Thyroid gland (tissue), 4 donors: ENCODE results near the gene CCNC.

Experiments used
- POLR2A ChIP-seq, 2 donors: fragments of 450-650 bp; IDR thresholded peaks; one replicate each; pipeline ENCODE4 v1.6.1; 2017; ENCODE audit warnings: antibody characterized with exemption in 2 of 2, mild to moderate bottlenecking in 2 of 2, moderate library complexity in 1 of 2
- TF ChIP-seq, protein P1 (sequence below), 6 experiments: fragments of 200-600 bp in 3 of 6; fragments of 450-650 bp in 3 of 6; sonication (generic) in 3 of 6; IDR thresholded peaks; one replicate each; pipeline ENCODE4 v1.5.1; 2016 to 2019; ENCODE audit warnings: antibody characterized with exemption in 6 of 6, mild to moderate bottlenecking in 2 of 6, inconsistent platforms in 1 of 6, moderate library complexity in 1 of 6

- TF ChIP-seq, protein P1, sequence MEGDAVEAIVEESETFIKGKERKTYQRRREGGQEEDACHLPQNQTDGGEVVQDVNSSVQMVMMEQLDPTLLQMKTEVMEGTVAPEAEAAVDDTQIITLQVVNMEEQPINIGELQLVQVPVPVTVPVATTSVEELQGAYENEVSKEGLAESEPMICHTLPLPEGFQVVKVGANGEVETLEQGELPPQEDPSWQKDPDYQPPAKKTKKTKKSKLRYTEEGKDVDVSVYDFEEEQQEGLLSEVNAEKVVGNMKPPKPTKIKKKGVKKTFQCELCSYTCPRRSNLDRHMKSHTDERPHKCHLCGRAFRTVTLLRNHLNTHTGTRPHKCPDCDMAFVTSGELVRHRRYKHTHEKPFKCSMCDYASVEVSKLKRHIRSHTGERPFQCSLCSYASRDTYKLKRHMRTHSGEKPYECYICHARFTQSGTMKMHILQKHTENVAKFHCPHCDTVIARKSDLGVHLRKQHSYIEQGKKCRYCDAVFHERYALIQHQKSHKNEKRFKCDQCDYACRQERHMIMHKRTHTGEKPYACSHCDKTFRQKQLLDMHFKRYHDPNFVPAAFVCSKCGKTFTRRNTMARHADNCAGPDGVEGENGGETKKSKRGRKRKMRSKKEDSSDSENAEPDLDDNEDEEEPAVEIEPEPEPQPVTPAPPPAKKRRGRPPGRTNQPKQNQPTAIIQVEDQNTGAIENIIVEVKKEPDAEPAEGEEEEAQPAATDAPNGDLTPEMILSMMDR (IDR thresholded peaks at IDR 0.05): no peak
- TF ChIP-seq POLR2A (IDR thresholded peaks at IDR 0.05): peak in 1 of 2 donors; percentile 80
These were observed at the start of gene CCNC for GRCh38 chr6:99568103-99568933.
